ENCODE measurements around the gene CASK. TPM values are rescaled to one million over a fixed set of nuclear protein-coding genes. Genes with fewer than 3 reads are reported as not detected.

CASK gene
- total RNA-seq, 1 experiment from 2014 or later = 163 TPM

DNA sequence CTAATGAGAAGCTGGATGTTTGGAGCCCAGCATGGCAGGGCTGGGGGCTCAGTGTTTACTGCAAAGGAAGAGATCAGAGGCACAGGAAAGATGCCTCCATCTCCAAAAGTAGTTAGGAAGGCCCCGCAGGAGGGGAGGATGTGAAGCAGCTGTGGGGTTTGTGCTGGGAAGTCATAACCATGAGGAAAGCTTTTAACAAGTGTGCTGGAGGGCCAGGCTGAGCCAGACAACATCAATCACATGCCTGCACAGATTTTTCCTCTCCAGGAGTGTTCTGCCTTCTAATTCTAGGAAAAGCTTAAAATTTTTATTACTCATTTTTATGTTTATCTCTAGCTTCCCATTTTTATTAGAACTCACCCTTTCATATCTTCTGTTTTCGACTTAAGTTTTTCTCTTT lies 134.0 kb downstream of the CASK start:
- H3K36me3 Mint-ChIP-seq (ENCODE audit: insufficient read depth, unreplicated experiment) = peaks cover 20% of the 10 kb centered on the region
- Histone ChIP-seq H3K4me1 (no peaks in the 10 kb centered on the region), H3K4me3 (ENCODE audit: low read depth, low read length) (no peak overlapping the region), H3K36me3 (ENCODE audit: control insufficient read depth, insufficient read depth, low read length) (0 out of 2 replicates have a peak, but pooled peaks cover 1% of the 10 kb centered on the region), H3K27me3 (replicated peaks; ENCODE audit: control insufficient read depth, insufficient read depth, low read length) (no peaks in the 10 kb centered on the region), H3K9me3 (no peaks in the 10 kb centered on the region)
- no peaks in the 10 kb centered on the region for H3K27me3 Mint-ChIP-seq (ENCODE audit: insufficient read depth, unreplicated experiment)
- no TSS peak for BruUV-seq (replicated peaks)
- H3K4me3 Mint-ChIP-seq (ENCODE audit: unreplicated experiment) = no peak overlapping the region
- no peaks in the 10 kb centered on the region for H3K4me1 Mint-ChIP-seq (ENCODE audit: low read depth, unreplicated experiment)
- H3K9me3 Mint-ChIP-seq (ENCODE audit: unreplicated experiment) = no peaks in the 10 kb centered on the region
- POLR2A ChIA-PET = no interaction called here
- no peak for DNase-seq
- H3K27ac Mint-ChIP-seq (ENCODE audit: unreplicated experiment) = no peak overlapping the region
- no peak for TF ChIP-seq CTCF (IDR thresholded peaks at IDR 0.05; ENCODE audit: insufficient read depth in 1 of 2, low read depth in 1 of 2, low read length in 1 of 2, severe bottlenecking in 1 of 2, unreplicated experiment in 1 of 2)
- intact Hi-C loops (cut with micrococcal nuclease; ENCODE audit: unreplicated experiment) = loop anchor here (10.0 kb wide), 1 partner anchor 495 kb away; no protein-coding TSS in a partner anchor
- CTCF ChIA-PET = no interaction called here

GRCh38 chrX:41785685-41786084 lies 137.7 kb downstream of the CASK start:
- H3K36me3 ChIP-seq (ENCODE audit: control insufficient read depth, insufficient read depth, low read length) = 0 out of 2 replicates have a peak, but pooled peaks cover 1% of the 10 kb centered on the region
- no peaks in the 10 kb centered on the region for H3K27me3 Mint-ChIP-seq (ENCODE audit: insufficient read depth, unreplicated experiment)
- no peaks in the 10 kb centered on the region for H3K27me3 ChIP-seq (replicated peaks; ENCODE audit: control insufficient read depth, insufficient read depth, low read length)
- H3K27ac Mint-ChIP-seq (ENCODE audit: unreplicated experiment) = no peak overlapping the region
- H3K4me3 Mint-ChIP-seq (ENCODE audit: unreplicated experiment) = no peak overlapping the region
- intact Hi-C loops (cut with micrococcal nuclease; ENCODE audit: unreplicated experiment) = loop anchor here (10.0 kb wide), 1 partner anchor 499 kb away; no protein-coding TSS in a partner anchor
- ChIA-PET CTCF (no interaction called here), POLR2A (no interaction called here)
- peaks cover 27% of the 10 kb centered on the region for H3K36me3 Mint-ChIP-seq (ENCODE audit: insufficient read depth, unreplicated experiment)
- no peaks in the 10 kb centered on the region for H3K9me3 Mint-ChIP-seq (ENCODE audit: unreplicated experiment)
- no TSS peak for BruUV-seq (replicated peaks)
- H3K4me1 Mint-ChIP-seq (ENCODE audit: low read depth, unreplicated experiment) = no peaks in the 10 kb centered on the region
- no peaks in the 10 kb centered on the region for H3K9me3 ChIP-seq
- no peak for TF ChIP-seq CTCF (IDR thresholded peaks at IDR 0.05; ENCODE audit: insufficient read depth in 1 of 2, low read depth in 1 of 2, low read length in 1 of 2, severe bottlenecking in 1 of 2, unreplicated experiment in 1 of 2)
- H3K4me3 ChIP-seq (ENCODE audit: low read depth, low read length) = no peak overlapping the region
- no peaks in the 10 kb centered on the region for H3K4me1 ChIP-seq
- DNase-seq = no peak

- ChIA-PET POLR2A (no interaction called here), CTCF (interaction anchor here (0.6 to 1.3 kb wide), 3 partner anchors 15 to 916 kb away, joined by 3 to 5 read pairs (median 3); no protein-coding TSS in a partner anchor)
- 0 out of 2 replicates have a peak, but pooled peaks cover 9% of the 10 kb centered on the region for H3K4me1 ChIP-seq
- H3K4me1 Mint-ChIP-seq (ENCODE audit: low read depth, unreplicated experiment) = no peaks in the 10 kb centered on the region
- 0 out of 2 replicates have a peak, but pooled peaks cover 1% of the 10 kb centered on the region for H3K36me3 ChIP-seq (ENCODE audit: control insufficient read depth, insufficient read depth, low read length)
- H3K36me3 Mint-ChIP-seq (ENCODE audit: insufficient read depth, unreplicated experiment) = peaks cover 26% of the 10 kb centered on the region
- peak in 1 of 2 experiments; percentile 30 for DNase-seq
- no peaks in the 10 kb centered on the region for H3K9me3 ChIP-seq
- intact Hi-C loops (cut with micrococcal nuclease; ENCODE audit: unreplicated experiment) = loop anchor here (5.0 to 10.0 kb wide), 2 partner anchors 141 to 503 kb away; partner anchors contain the start of gene CASK
- H3K27ac Mint-ChIP-seq (ENCODE audit: unreplicated experiment) = no peak overlapping the region
- no peaks in the 10 kb centered on the region for H3K27me3 Mint-ChIP-seq (ENCODE audit: insufficient read depth, unreplicated experiment)
- H3K27me3 ChIP-seq (replicated peaks; ENCODE audit: control insufficient read depth, insufficient read depth, low read length) = no peaks in the 10 kb centered on the region
- H3K9me3 Mint-ChIP-seq (ENCODE audit: unreplicated experiment) = no peaks in the 10 kb centered on the region
- H3K4me3 ChIP-seq (ENCODE audit: low read depth, low read length) = no peak overlapping the region
- BruUV-seq (replicated peaks) = no TSS peak
- peak; percentile 47 to 65 for TF ChIP-seq CTCF (IDR thresholded peaks at IDR 0.05; ENCODE audit: insufficient read depth in 1 of 2, low read depth in 1 of 2, low read length in 1 of 2, severe bottlenecking in 1 of 2, unreplicated experiment in 1 of 2)
- no peak overlapping the region for H3K4me3 Mint-ChIP-seq (ENCODE audit: unreplicated experiment)
These were observed 141.9 kb downstream of the CASK start for GRCh38 chrX:41781500-41781899.
